Activated CD4-positive, alpha-beta T cell treated with anti-CD3 and anti-CD28 coated beads, Interleukin-2, amount 50 U/mL, for 16 hours (primary cell): ENCODE data around the gene MSH4.

ENCODE experiments used
- DNase-seq: peaks from one replicate; pipeline ENCODE4 v3.0.0-alpha.2; 2020

Gene MSH4

DNA sequence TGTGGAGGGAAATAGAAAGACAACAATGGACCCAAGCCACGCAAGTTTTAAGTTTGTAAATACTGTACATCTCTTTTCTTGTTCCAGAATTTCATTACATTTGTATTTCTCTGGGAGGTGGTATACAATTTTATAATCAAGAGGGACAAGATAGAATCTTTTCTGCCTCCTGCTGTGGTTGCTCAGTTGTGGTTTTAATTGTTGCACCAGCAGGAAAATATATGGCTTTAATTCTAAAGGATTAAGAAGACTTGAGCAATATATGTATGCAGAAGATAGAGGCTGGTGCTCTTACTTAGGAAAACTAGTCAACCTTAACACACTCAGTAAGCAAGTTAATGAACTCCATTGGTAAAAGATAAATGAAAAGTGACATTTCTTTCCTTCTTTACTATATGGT lies 155.3 kb downstream of the MSH4 start:
- DNase-seq: no peak

GRCh38 chr1:75953461-75953860 lies 156.8 kb downstream of the MSH4 start:
- no peak for DNase-seq

DNA sequence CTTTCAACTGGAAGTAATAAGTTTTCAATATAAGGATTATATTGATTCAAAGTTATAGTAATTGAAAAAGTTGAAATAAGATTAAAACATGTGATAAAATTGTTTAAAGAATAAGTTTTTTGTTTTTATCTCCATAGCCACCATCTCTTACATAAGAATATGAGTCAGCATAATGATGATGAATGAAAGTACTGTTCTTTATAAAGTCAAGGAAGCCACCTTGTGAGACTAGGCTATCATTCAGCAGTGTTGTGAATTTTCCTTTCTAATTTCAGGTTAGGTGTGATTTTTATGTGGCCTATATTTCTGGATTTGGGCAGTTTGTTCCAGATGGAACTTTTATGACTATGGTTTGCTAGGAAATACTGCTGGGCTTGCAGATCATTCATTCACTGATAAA lies 157.9 kb downstream of the MSH4 start:
- DNase-seq: peak; percentile 1
